SK-N-SH (cell line): ENCODE measurements around the gene SETD4. TPM values are rescaled to one million over a fixed set of nuclear protein-coding genes. Genes with fewer than 3 reads are reported as not detected.

ENCODE experiments used
- CTCF ChIA-PET: fragments of 300-600, 350-600 bp; formaldehyde crosslinking; extraction: SDS; loops from one replicate; lab custom pipeline; 2021; lab: Yijun Ruan, JAX
- POLR2A ChIA-PET: fragments of 350-600 bp; sonication (Branson Sonifier 250); formaldehyde crosslinking; extraction: SDS; loops from one replicate; lab custom pipeline; 2020; ENCODE audit warnings: antibody characterized with exemption, inconsistent platforms; lab: Yijun Ruan, JAX
- DNase-seq: peaks from one replicate; pipeline ENCODE4 v3.0.0; 2012
- H2AFZ ChIP-seq: fragments of 200-600 bp; sonication (generic); 2 replicates; pipeline ENCODE4 v1.8.1; 2016; ENCODE audit warnings: antibody characterized with exemption, mild to moderate bottlenecking, low read depth
- H3F3A ChIP-seq: fragments of 200-600 bp; sonication (generic); replicated peaks from 2 replicates; pipeline ENCODE3; 2016; ENCODE audit warnings: antibody characterized with exemption, mild to moderate bottlenecking; ENCODE audit not compliant: insufficient read depth
- H3K27ac ChIP-seq, 2 experiments: fragments of 200-500 bp in 1 of 2; fragments of 200-600 bp in 1 of 2; sonication (Bioruptor generic) in 1 of 2; sonication (generic), shearing (Covaris generic) in 1 of 2; 2 replicates each; pipeline versions ENCODE4 v1.5.1 to v1.6.1; 2014 to 2016; ENCODE audit warnings: low read depth in 2 of 2, inconsistent platforms in 1 of 2, low read length in 1 of 2, mild to moderate bottlenecking in 1 of 2, mixed read lengths in 1 of 2
- H3K27me3 ChIP-seq: fragments of 200-600 bp; sonication (generic), shearing (Covaris generic); 2 replicates; pipeline ENCODE4 v1.6.1; 2016; ENCODE audit warnings: mixed run types; ENCODE audit not compliant: insufficient read depth
- H3K36me3 ChIP-seq, 2 experiments: fragments of 200-500 bp in 1 of 2; fragments of 200-600 bp in 1 of 2; sonication (Bioruptor generic) in 1 of 2; sonication (generic) in 1 of 2; replicated peaks in 1 of 2; 2 replicates each; pipeline versions ENCODE3 to v1.5.1; 2014 to 2016; ENCODE audit warnings: low read length in 1 of 2, mild to moderate bottlenecking in 1 of 2; ENCODE audit not compliant: insufficient read depth in 2 of 2, control insufficient read depth in 1 of 2
- H3K4me1 ChIP-seq, 2 experiments: fragments of 200-500 bp in 1 of 2; fragments of 200-600 bp in 1 of 2; sonication (Bioruptor generic) in 1 of 2; sonication (generic), shearing (Covaris generic) in 1 of 2; 2 replicates each; pipeline versions ENCODE4 v1.5.1 to v1.6.1; 2014 to 2016; ENCODE audit warnings: low read depth in 1 of 2, low read length in 1 of 2, mixed run types in 1 of 2; ENCODE audit not compliant: insufficient read depth in 2 of 2, control insufficient read depth in 1 of 2
- H3K4me2 ChIP-seq: fragments of 200-600 bp; sonication (generic), shearing (Covaris generic); 2 replicates; pipeline ENCODE4 v1.6.1; 2017; ENCODE audit warnings: mixed run types
- H3K4me3 ChIP-seq, 2 experiments: fragments of 200-500 bp in 1 of 2; fragments of 200-600 bp in 1 of 2; sonication (Bioruptor generic) in 1 of 2; sonication (generic), shearing (Covaris generic) in 1 of 2; 2 replicates each; pipeline versions ENCODE4 v1.5.1 to v1.8.1; 2014 to 2016; ENCODE audit warnings: low read depth in 2 of 2, inconsistent platforms in 1 of 2, low read length in 1 of 2, mild to moderate bottlenecking in 1 of 2, mixed read lengths in 1 of 2, moderate library complexity in 1 of 2
- H3K79me2 ChIP-seq: fragments of 200-600 bp; sonication (generic); 2 replicates; pipeline ENCODE4 v1.8.1; 2017; ENCODE audit warnings: mild to moderate bottlenecking; ENCODE audit not compliant: insufficient read depth
- H3K9ac ChIP-seq: fragments of 200-600 bp; sonication (generic); 2 replicates; pipeline ENCODE4 v1.6.1; 2017; ENCODE audit warnings: mixed run types
- H3K9me2 ChIP-seq: fragments of 200-600 bp; sonication (generic); 2 replicates; pipeline ENCODE4 v1.6.1; 2017; ENCODE audit warnings: mixed run types
- H3K9me3 ChIP-seq: fragments of 200-600 bp; sonication (generic); 2 replicates; pipeline ENCODE4 v1.6.1; 2017; ENCODE audit warnings: mixed run types, mild to moderate bottlenecking, moderate library complexity
- H4K20me1 ChIP-seq: fragments of 200-600 bp; sonication (generic); 2 replicates; pipeline ENCODE4 v1.6.1; 2017; ENCODE audit warnings: mild to moderate bottlenecking, mixed run types; ENCODE audit not compliant: insufficient read depth
- CHD2 ChIP-seq: fragments of 150-350 bp; IDR thresholded peaks from 2 replicates; pipeline ENCODE4 v1.6.1; 2018; ENCODE audit warnings: low read length; ENCODE audit not compliant: partially characterized antibody
- FOSL2 ChIP-seq: IDR thresholded peaks from 2 replicates; pipeline ENCODE4 v1.4.0; 2012; ENCODE audit warnings: low read depth, mild to moderate bottlenecking, moderate library complexity, borderline replicate concordance
- GATA2 ChIP-seq: sonication (generic); formaldehyde crosslinking; IDR thresholded peaks from 2 replicates; pipeline ENCODE4 v1.5.0; 2020; ENCODE audit warnings: mild to moderate bottlenecking, missing genetic modification reagents
- SIN3A ChIP-seq: IDR thresholded peaks from 2 replicates; pipeline ENCODE4 v1.6.1; 2012; ENCODE audit warnings: low read depth, mild to moderate bottlenecking, low read length, moderate library complexity, borderline replicate concordance
- YY1 ChIP-seq: IDR thresholded peaks from 2 replicates; pipeline ENCODE4 v1.4.0; 2012; ENCODE audit warnings: low read depth, mild to moderate bottlenecking
- WGBS: methylation state at CpG from one replicate; pipeline ENCODE4 v1.1.6; 2017; ENCODE audit warnings: low lambda C conversion rate; 5-methylcytosine and 5-hydroxymethylcytosine counted together
- polyA plus RNA-seq, 3 experiments: library from polyadenylated mRNA; depleted of rRNA; stranded (reverse); fragments of >200 nt; gene quantifications; 2 replicates each; pipeline ENCODE4 v1.2.3, GENCODE V29; 2012
- small RNA-seq, 7 experiments: library from RNA; depleted of rRNA; stranded (forward); fragments of <200 nt; gene quantifications; one replicate each; pipeline ENCODE3, GENCODE V24; 2012

Gene SETD4
- polyA plus RNA-seq, 1 of the 3 experiments (the other 2 are of a cell fraction): 15.9 TPM

DNA sequence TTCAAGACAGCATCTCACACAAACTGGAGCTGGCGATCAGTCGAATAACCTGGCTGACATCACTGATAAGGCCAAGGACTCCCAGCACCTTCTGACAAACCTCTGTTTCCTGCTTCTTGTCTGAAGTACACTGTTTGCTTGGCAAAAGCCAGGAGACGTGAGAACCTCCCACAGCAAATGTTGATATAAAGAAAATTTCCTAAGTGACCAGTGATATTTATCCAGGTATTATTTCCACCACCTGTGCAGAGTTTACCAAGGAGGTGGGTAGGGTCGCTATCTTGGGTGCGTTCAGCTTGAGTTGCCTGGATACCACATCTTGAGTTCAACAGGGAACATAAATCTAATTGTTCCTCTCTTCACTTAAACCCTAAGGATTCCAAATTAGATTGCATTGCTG is 72.9 kb downstream of the SETD4 start:
- 48% methylated on average over 4 of the region's 5 CpGs for WGBS
- Histone ChIP-seq H3K27ac (no peak overlapping the region), H3F3A (no peaks in the 10 kb centered on the region), H3K36me3 (no peaks in the 10 kb centered on the region), H3K9me2 (no peaks in the 10 kb centered on the region), H3K4me1 (no peaks in the 10 kb centered on the region), H3K9me3 (no peaks in the 10 kb centered on the region), H3K27me3 (no peaks in the 10 kb centered on the region; the same call in 1 of the 2 replicates), H3K9ac (no peak overlapping the region), H2AFZ (no peak overlapping the region), H3K4me3 (no peak overlapping the region), H4K20me1 (no peaks in the 10 kb centered on the region), H3K4me2 (no peak overlapping the region), H3K79me2 (no peaks in the 10 kb centered on the region)
- no peak for DNase-seq
- TF ChIP-seq FOSL2 (no peak), GATA2 (CRISPR knock-in tag) (no peak), CHD2 (no peak), YY1 (no peak), SIN3A (no peak)
- POLR2A ChIA-PET: no interaction called here
- CTCF ChIA-PET: interaction anchor here (1.5 kb wide), 1 partner anchor 15 kb away, joined by 3 read pairs; no protein-coding TSS in a partner anchor

DNA sequence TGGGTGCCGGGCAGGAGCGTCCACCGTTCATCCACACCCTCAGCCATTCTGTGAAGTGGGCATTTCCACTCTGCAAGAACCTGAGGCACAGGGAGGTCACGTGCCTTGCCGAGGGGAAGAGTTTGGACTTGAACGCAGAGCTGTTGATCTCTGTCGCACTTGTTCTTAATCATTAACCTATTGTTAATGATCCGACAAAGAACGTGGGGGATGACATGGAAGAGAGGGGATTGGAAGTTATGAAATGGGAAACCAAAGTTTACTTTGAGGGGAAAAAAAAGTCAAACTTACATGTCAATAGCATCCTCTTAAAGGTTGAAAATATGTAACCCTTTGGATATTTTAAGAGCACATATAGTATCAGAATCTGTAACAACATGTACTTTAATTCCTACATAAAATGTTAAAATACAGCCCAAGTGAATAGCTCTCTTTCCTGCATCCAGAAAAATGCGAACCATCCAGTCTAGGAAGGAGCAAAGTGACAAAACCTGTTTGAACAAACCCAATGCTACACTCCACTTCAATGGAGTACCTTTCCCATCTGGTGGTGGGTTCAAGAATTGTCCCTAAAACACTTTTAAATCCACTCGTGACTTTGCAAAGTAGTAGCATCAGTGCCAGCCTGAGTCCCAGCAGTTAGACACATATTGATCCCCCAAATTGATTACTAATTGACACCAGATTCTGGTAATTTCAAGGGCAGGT is 75.5 kb downstream of the SETD4 start:
- no peaks in the 10 kb centered on the region for H3K9me2 ChIP-seq
- H3F3A ChIP-seq: no peaks in the 10 kb centered on the region
- H3K79me2 ChIP-seq: no peaks in the 10 kb centered on the region
- CTCF ChIA-PET: interaction anchor here (0.8 kb wide), 1 partner anchor 11 kb away, joined by 3 read pairs; no protein-coding TSS in a partner anchor
- no peaks in the 10 kb centered on the region for H3K9me3 ChIP-seq
- DNase-seq: no peak
- H3K27ac ChIP-seq: no peak overlapping the region
- no peaks in the 10 kb centered on the region for H3K4me1 ChIP-seq
- no peak overlapping the region for H3K9ac ChIP-seq
- POLR2A ChIA-PET: no interaction called here
- no peak overlapping the region for H3K4me2 ChIP-seq
- no peak overlapping the region for H2AFZ ChIP-seq
- no peaks in the 10 kb centered on the region for H3K36me3 ChIP-seq
- no peak overlapping the region for H3K4me3 ChIP-seq
- peaks cover 7% of the 10 kb centered on the region; the same call in 1 of the 2 replicates for H3K27me3 ChIP-seq
- WGBS: 42% methylated on average over 11 of the region's 11 CpGs
- TF ChIP-seq SIN3A: no peak
- H4K20me1 ChIP-seq: no peaks in the 10 kb centered on the region

Small RNA genes within 50 kb of the gene (small RNA-seq; reads per million reads assigned to genes)
- gene RNU6-992P: 0 reads per million in 7 experiments

Other genes with a start within 250 kb of the SETD4 start
- gene CBR1, start 9.5 kb upstream of the SETD4 start, polyA plus RNA-seq (2012; rRNA removed): 125 and 136 TPM in 2 replicates
- 5.7 and 6.7 TPM in 2 replicates for gene CBR3, start 74.6 kb upstream of the SETD4 start, polyA plus RNA-seq (2012; rRNA removed)
- gene DOP1B, start 96.3 kb upstream of the SETD4 start, polyA plus RNA-seq (2012; rRNA removed): 4.3 and 4.9 TPM in 2 replicates